Activated T-helper 1 cell treated with anti-CD3 and anti-CD28 coated beads, Interleukin-12 subunit alpha, Interleukin-12 subunit beta, Interleukin-2, Interleukin-4 antibody, amounts not matched to agents 30 ng/mL and 10 ng/mL and 1 ng/mL, durations not matched to agents 14 hours and 24 hours and 36 hours (primary cell): ENCODE measurements around the gene SCP2D1. TPM values are rescaled to one million over a fixed set of nuclear protein-coding genes. Genes with fewer than 3 reads are reported as not detected.
"Not testable (repeated sequence)": the region's sequence is repeated elsewhere in the genome, so short reads cannot be mapped to it uniquely, and the experiment has no call there.

ENCODE experiments used
- DNase-seq: peaks from one replicate; pipeline ENCODE4 v3.0.0; 2021; ENCODE audit warnings: low spot score
- H3K27ac Mint-ChIP-seq: one replicate; pipeline ENCODE4 v1.8.0; 2021; ENCODE audit warnings: mild to moderate bottlenecking, mixed read lengths
- H3K27me3 Mint-ChIP-seq: one replicate; pipeline ENCODE4 v1.8.0; 2022; ENCODE audit warnings: mild to moderate bottlenecking, moderate library complexity, mixed read lengths; ENCODE audit not compliant: insufficient read depth
- H3K36me3 Mint-ChIP-seq: one replicate; pipeline ENCODE4 v1.8.0; 2021; ENCODE audit warnings: low read depth, mixed read lengths
- H3K4me1 Mint-ChIP-seq: one replicate; pipeline ENCODE4 v1.8.0; 2021; ENCODE audit warnings: low read depth, mixed read lengths
- H3K4me3 Mint-ChIP-seq: one replicate; pipeline ENCODE4 v1.8.0; 2021; ENCODE audit warnings: mild to moderate bottlenecking, moderate library complexity, mixed read lengths
- H3K9me3 Mint-ChIP-seq: one replicate; pipeline ENCODE4 v1.8.0; 2021; ENCODE audit warnings: mixed read lengths
- intact Hi-C: fragments of 100-400 bp; cut with micrococcal nuclease; formaldehyde crosslinking; loops from one replicate; pipeline ENCODE4 v1.15.1; 2024
- total RNA-seq: library from RNA; stranded (reverse); gene quantifications from 2 replicates; pipeline ENCODE4 v1.2.3, GENCODE V29; 2022

The SCP2D1 gene
- not detected in 2 replicates for total RNA-seq

DNA sequence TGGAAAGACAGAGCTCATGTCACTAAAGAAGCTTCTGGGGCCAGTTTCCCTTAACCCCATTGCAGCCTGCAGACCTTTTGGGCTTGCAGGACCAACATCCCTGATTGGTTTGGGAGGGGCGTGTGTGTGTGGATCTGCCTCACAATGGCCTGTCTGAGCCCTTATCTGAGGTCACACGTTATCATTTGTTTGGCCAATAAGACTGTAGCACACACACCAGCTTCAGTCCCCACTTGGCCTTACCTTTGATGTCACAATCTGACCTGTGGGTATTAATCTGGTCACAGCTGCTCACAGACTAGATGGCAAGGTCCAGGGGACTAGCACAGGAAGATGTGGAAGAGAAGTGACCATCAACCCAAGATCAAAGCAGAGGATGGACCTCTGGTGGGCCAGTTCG lies at the start of gene SCP2D1:
Gene SCP2D1, plus strand, starts transcription at position 301 of the 400 bp plus-strand sequence. Its CDS starts 33 bp downstream, at position 334.
- no peaks in the 10 kb centered on the region for H3K4me1 Mint-ChIP-seq
- no peak within 1 kb of the TSS for H3K4me3 Mint-ChIP-seq
- no peak within 1 kb of the TSS for H3K27ac Mint-ChIP-seq
- no peak for DNase-seq
- intact Hi-C loops = no loop called here
- H3K27me3 Mint-ChIP-seq = no peaks in the 10 kb centered on the region
- no peaks in the 10 kb centered on the region for H3K9me3 Mint-ChIP-seq
- no peaks in the 10 kb centered on the region for H3K36me3 Mint-ChIP-seq

DNA sequence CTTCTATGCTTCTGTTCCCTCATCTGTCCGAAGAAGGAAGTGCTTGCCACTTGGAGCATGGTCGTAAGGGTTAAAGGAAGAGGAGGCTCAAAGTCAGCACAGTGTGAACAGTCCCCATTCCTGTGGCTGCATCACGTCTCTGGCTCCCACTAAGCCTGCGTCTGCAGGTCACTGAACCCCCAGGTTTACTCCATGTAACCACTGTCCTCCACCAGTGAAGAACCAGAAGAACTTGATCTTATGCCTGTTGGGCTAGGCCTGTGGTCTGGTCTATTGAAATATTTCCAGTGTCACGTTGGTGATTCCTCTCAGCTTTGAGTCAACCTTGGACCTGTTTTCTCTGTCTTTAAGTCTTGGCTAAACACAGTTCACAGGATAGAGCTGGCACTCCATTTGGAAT lies 45.9 kb upstream of the SCP2D1 start:
- no peaks in the 10 kb centered on the region for H3K4me1 Mint-ChIP-seq
- intact Hi-C loops = no loop called here
- no peaks in the 10 kb centered on the region for H3K9me3 Mint-ChIP-seq
- no peak for DNase-seq
- H3K4me3 Mint-ChIP-seq = no peak overlapping the region
- peaks cover 2% of the 10 kb centered on the region for H3K27me3 Mint-ChIP-seq
- H3K36me3 Mint-ChIP-seq = peaks cover 1% of the 10 kb centered on the region
- no peak overlapping the region for H3K27ac Mint-ChIP-seq

DNA sequence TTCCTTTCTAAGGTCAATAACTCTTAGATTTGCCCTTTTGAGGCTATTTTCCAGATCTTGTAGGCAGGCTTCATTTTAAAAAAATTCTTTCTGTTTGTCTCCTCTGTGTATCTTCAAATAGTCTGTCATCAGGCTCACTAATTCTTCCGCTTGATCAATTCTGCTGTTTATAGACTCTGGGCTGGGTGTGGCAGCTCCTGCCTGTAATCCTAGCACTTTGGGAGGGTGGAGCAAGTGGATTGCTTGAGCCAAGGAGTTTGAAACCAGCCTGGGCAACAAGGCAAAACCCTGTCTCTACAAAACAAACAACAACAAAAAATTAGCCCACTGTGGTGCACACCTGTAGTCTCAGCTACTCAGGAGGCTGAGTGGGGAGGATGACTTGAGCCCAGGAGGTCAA lies 40.0 kb upstream of the SCP2D1 start:
- intact Hi-C loops = no loop called here
- H3K4me3 Mint-ChIP-seq = no peak overlapping the region
- H3K4me1 Mint-ChIP-seq = no peaks in the 10 kb centered on the region
- H3K27ac Mint-ChIP-seq = no peak overlapping the region
- peaks cover 2% of the 10 kb centered on the region for H3K27me3 Mint-ChIP-seq
- no peaks in the 10 kb centered on the region for H3K9me3 Mint-ChIP-seq
- H3K36me3 Mint-ChIP-seq = no peaks in the 10 kb centered on the region
- DNase-seq = no peak

DNA sequence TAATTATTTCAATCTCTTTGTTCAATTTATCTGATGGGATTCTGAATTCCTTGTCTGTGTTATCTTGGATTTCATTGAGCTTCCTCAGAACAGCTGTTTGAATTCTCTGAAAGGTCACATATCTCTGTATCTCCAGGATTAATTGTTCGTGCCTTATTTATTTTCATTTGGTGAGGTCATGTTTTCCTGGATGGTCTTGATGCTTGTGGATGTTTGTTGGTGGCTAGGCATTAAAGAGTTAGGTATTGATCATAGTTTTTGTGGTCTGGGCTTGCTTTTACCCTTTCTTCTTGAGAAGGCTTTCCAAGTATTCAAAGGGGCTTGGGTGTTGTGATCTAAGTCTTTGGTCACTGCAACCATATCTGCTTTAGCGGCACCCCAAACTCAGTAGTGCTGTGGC lies 39.4 kb upstream of the SCP2D1 start:
- H3K9me3 Mint-ChIP-seq = no peaks in the 10 kb centered on the region
- peaks cover 2% of the 10 kb centered on the region for H3K27me3 Mint-ChIP-seq
- intact Hi-C loops = no loop called here
- H3K4me3 Mint-ChIP-seq = no peak overlapping the region
- H3K36me3 Mint-ChIP-seq = no peaks in the 10 kb centered on the region
- no peak for DNase-seq
- H3K4me1 Mint-ChIP-seq = no peaks in the 10 kb centered on the region
- H3K27ac Mint-ChIP-seq = no peak overlapping the region

DNA sequence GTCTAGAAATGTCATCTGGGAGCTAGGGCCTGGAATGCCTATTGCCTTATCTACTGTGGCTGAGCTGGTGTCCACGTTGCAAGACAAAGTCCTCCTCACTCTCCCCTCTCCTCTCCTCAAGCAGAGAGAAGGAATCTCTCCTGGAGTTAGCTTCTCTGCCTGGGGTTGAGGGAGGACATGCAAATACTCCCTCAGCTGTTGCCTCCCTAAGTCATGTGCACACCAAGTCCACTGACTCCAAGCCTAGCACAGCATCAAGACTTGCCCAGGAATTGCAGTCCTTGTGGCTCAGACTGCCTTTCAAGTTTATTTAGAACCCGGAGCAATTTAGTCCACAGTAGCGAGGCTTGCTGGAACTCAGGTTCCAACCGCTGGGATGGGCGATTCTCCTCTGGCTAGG lies 38.0 kb upstream of the SCP2D1 start:
- Mint-ChIP-seq H3K27ac (no peak overlapping the region), H3K36me3 (no peaks in the 10 kb centered on the region), H3K4me3 (no peak overlapping the region), H3K27me3 (peaks cover 2% of the 10 kb centered on the region), H3K9me3 (no peaks in the 10 kb centered on the region), H3K4me1 (no peaks in the 10 kb centered on the region)
- DNase-seq = no peak
- intact Hi-C loops = no loop called here

DNA sequence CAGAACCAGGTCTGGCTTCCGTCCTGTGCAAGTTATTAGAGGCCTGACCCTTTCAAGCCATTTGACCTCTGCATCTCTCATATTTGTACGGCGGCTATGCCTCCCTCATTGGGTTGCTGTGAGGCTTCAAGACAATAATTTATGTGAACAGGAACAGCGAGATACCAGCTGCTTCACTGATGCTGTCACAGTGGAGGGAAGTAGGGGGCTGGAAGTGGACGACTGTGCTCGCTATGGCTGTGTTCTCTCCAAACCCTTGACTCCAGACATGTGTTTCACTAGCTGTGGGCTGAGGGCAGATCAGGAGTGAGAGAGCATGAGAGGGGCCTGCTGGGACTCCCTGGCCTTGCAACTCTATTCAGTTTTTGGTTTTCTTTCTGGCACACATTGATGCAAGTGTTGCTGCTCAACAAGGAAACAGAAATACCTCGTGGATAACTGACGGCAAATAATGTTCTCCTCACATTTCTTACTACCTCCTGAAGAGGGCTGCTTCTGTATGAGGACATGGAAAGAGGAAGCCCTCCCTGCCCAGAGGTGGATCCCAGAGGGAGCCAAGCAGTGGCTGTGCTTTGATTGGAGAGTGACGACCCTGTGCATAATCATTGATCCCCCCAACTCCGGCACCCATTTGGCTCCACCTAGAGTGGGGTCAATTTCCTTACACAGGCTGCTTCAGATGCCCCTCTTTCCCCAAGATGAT lies 34.7 kb upstream of the SCP2D1 start:
- no peak for DNase-seq
- Mint-ChIP-seq H3K36me3 (no peaks in the 10 kb centered on the region), H3K4me1 (no peaks in the 10 kb centered on the region), H3K27me3 (no peaks in the 10 kb centered on the region), H3K27ac (no peak overlapping the region), H3K4me3 (no peak overlapping the region), H3K9me3 (no peaks in the 10 kb centered on the region)
- intact Hi-C loops = no loop called here

DNA sequence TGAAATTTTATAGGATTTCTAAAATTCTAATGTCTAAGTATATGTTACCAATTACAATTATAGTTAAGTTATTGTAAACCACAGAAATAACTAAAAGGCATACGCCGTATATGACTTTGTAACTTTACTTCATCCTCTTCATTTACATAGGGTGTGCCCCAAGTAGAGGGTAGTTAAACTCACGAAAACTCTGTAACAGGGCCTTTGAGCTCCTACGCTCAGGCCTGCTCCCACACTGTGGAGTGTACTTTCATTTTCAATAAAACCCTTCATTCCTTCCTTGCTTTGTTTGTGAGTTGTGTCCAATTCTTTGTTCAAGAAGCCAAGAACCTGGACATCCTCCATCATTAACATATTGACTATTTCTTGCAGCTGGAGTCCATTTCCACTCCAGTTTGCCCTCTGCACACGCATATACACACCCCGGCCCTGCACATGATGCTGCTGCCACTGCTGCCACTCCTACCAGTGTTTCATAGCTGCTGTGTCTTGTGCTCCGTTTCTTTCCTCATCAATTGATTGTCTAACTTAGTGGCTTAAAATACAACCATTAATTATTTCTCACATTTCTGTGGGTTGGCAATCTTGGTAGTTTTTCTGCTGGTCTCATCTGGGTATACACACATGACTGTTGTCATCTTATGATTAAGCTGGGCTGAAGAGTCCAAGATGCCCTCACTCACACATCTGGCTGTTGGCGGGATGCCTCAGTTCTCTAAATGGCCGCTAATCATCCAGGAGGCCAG lies 33.0 kb upstream of the SCP2D1 start:
- Mint-ChIP-seq H3K4me3 (no peak overlapping the region), H3K9me3 (no peaks in the 10 kb centered on the region), H3K36me3 (no peaks in the 10 kb centered on the region), H3K27ac (no peak overlapping the region), H3K27me3 (no peaks in the 10 kb centered on the region), H3K4me1 (no peaks in the 10 kb centered on the region)
- DNase-seq = no peak
- intact Hi-C loops = no loop called here

DNA sequence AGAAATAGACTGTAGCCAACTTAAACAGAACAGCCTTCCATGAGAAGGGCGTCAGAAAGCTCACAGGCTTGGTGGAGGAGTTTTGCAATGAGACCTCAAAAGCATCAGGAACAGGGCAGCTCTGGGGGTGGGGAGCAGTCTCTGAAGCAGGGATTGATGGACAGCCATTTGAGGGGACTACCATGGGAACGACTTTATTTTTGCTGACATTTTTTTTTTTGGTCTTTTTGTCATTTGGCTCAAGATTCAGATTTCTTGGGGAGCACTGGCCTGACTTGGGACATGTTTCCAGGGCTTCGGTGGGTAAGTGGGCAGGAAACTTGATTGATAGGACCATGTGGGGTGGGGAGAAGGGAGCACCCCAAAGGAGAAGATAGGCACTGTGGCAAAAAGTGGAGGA lies 32.1 kb upstream of the SCP2D1 start:
- Mint-ChIP-seq H3K27me3 (no peaks in the 10 kb centered on the region), H3K9me3 (no peaks in the 10 kb centered on the region), H3K4me3 (no peak overlapping the region), H3K36me3 (no peaks in the 10 kb centered on the region), H3K4me1 (no peaks in the 10 kb centered on the region), H3K27ac (no peak overlapping the region)
- intact Hi-C loops = no loop called here
- no peak for DNase-seq

DNA sequence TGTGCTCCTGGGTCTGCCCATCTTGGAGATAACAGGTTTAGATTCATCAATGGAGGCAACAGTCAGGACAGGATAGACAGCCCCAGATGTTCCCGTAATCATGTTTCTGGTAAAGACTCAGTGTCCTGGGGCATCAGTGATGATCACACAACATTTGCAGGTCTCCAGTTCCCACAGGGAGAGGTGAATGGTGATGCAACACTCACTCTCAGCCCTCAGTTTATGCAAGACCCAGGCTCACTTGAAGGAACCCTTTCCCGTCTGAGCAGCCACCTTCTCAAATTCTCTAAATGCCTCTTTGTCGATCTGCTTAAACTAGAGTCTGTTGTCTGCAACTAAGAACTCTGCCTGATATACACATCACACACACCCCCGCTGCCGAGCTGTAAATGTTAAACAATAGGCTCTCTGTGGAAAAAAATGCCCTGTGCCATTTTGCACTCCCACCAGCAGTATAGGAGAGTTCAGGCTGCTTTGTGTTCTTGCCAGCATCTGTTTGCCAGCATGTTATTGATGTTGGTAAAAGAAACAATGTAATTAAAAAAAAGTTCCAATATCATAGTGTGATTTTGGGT lies 30.1 kb upstream of the SCP2D1 start:
- no peaks in the 10 kb centered on the region for H3K4me1 Mint-ChIP-seq
- H3K27ac Mint-ChIP-seq = no peak overlapping the region
- intact Hi-C loops = no loop called here
- DNase-seq = no peak
- H3K27me3 Mint-ChIP-seq = no peaks in the 10 kb centered on the region
- no peaks in the 10 kb centered on the region for H3K36me3 Mint-ChIP-seq
- no peak overlapping the region for H3K4me3 Mint-ChIP-seq
- H3K9me3 Mint-ChIP-seq = no peaks in the 10 kb centered on the region

DNA sequence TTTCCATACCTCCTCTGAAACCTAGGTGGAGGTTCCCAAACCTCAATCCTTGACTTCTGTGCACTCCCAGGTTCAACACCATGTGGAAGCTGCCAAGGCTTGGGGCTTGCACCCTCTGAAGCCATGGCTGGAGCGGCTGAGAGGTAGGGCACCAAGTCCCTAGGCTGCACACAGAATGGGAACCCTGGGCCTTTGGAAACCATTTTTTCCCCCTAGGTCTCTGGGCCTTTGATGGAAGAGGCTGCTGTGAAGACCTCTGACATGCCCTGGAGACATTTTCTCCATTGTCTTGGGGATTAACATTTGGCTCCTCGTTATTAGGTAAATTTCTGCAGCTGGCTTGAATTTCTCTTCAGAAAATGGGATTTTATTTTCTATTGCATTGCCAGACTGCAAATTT lies 26.5 kb upstream of the SCP2D1 start:
- H3K4me3 Mint-ChIP-seq, H3K4me1 Mint-ChIP-seq, DNase-seq, H3K27ac Mint-ChIP-seq, H3K9me3 Mint-ChIP-seq, intact Hi-C loops, H3K27me3 Mint-ChIP-seq, H3K36me3 Mint-ChIP-seq: not testable (repeated sequence)

DNA sequence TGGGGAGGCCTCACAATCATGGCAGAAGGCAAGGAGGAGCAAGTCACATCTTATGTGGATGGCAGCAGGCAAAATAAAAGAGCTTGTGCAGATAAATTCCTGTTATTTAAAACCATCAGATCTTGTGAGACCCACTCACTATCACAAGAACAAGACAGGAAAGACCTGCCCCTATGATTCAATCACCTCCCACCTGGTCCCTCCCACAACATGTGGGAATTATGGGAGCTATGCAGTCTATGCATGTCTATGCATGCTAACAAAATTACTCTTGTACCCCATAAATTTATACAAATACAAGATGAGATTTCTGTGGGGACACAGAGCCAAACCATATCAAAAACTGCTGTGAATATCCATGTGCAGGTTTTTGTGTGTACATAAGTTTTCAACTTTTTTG lies 25.6 kb upstream of the SCP2D1 start:
- intact Hi-C loops = no loop called here
- Mint-ChIP-seq H3K27me3 (no peaks in the 10 kb centered on the region), H3K27ac (no peak overlapping the region)

DNA sequence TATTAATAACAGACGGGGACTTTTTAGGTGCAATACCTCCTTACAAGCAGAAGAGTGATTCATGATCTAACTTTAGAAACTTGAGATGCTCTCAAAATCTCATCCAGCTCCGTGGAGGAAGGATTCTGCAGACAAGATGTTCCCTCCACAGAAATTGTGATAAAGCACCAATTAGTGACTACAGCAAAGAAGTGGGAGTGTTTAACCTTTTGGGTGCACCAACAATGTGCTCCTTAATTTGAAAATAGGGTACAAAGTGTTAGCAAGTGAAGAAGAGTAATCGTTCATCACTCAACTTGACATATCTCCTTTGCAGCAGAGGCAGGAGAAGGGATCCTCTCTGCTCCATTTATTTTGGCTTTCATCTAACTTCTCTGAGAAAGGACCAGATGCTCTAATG lies 22.8 kb upstream of the SCP2D1 start:
- intact Hi-C loops = loop anchor here (5.0 to 10.0 kb wide), 3 partner anchors 158 to 1224 kb away; partner anchors contain the start of genes KAT14, NAA20 and PET117
- DNase-seq = no peak
- Mint-ChIP-seq H3K9me3 (peaks cover under 1% of the 10 kb centered on the region), H3K4me1 (peaks cover 12% of the 10 kb centered on the region), H3K4me3 (no peak overlapping the region), H3K27ac (no peak overlapping the region), H3K36me3 (peaks cover 2% of the 10 kb centered on the region), H3K27me3 (no peaks in the 10 kb centered on the region)

More for the DNA sequence above, 25.6 kb upstream of the SCP2D1 start:
- Mint-ChIP-seq H3K4me3 (no peak overlapping the region), H3K4me1 (no peaks in the 10 kb centered on the region), H3K9me3 (no peaks in the 10 kb centered on the region), H3K36me3 (no peaks in the 10 kb centered on the region)
- DNase-seq = no peak
